HepG2 (cell line): ENCODE data around the gene TSPAN9. TPM values are rescaled to one million over a fixed set of nuclear protein-coding genes. Genes with fewer than 3 reads are reported as not detected.
A peak's percentile ranks its signal among the peaks of the same experiment; 100 is the strongest.

Experiments used
- AHR ChIP-seq: IDR thresholded peaks from 2 replicates; pipeline ENCODE4 v1.6.1; 2018; ENCODE audit warnings: missing genetic modification reagents, missing compliant biosample characterization
- BRCA1 ChIP-seq: sonication (generic); formaldehyde crosslinking; IDR thresholded peaks from 2 replicates; pipeline ENCODE4 v1.4.0; 2020; ENCODE audit warnings: missing genetic modification reagents
- CHCHD3 ChIP-seq: sonication (generic); formaldehyde crosslinking; IDR thresholded peaks from 2 replicates; pipeline ENCODE4 v1.8.0; 2022; ENCODE audit warnings: mild to moderate bottlenecking, missing genetic modification reagents, moderate library complexity
- ELK4 ChIP-seq: sonication (generic); formaldehyde crosslinking; IDR thresholded peaks from 2 replicates; pipeline ENCODE4 v1.9.0; 2021; ENCODE audit warnings: missing genetic modification reagents, borderline replicate concordance
- GABPB1 ChIP-seq: IDR thresholded peaks from 2 replicates; pipeline ENCODE4 v1.6.1; 2016; ENCODE audit warnings: mild to moderate bottlenecking, missing genetic modification reagents, moderate library complexity, missing compliant biosample characterization
- HMG20B ChIP-seq: conservative IDR thresholded peaks from 2 replicates; pipeline ENCODE4 v1.6.1; 2016; ENCODE audit warnings: missing genetic modification reagents, missing compliant biosample characterization
- JARID2 ChIP-seq: sonication (generic); formaldehyde crosslinking; IDR thresholded peaks from 2 replicates; pipeline ENCODE4 v1.8.1; 2023; ENCODE audit warnings: missing genetic modification reagents, inconsistent platforms; ENCODE audit not compliant: insufficient replicate concordance
- MYNN ChIP-seq: sonication (generic); formaldehyde crosslinking; IDR thresholded peaks from 2 replicates; pipeline ENCODE4 v1.4.0; 2020; ENCODE audit warnings: mild to moderate bottlenecking, low read depth, missing genetic modification reagents
- NAIF1 ChIP-seq: sonication (generic); formaldehyde crosslinking; IDR thresholded peaks from 2 replicates; pipeline ENCODE4 v1.5.0; 2020; ENCODE audit warnings: mild to moderate bottlenecking, missing genetic modification reagents, borderline replicate concordance
- NFATC3 ChIP-seq: sonication (generic); formaldehyde crosslinking; IDR thresholded peaks from 2 replicates; pipeline ENCODE4 v1.5.1; 2020; ENCODE audit warnings: mild to moderate bottlenecking, missing genetic modification reagents
- NFKB2 ChIP-seq: sonication (generic); formaldehyde crosslinking; IDR thresholded peaks from 2 replicates; pipeline ENCODE4 v1.4.0; 2020; ENCODE audit warnings: missing genetic modification reagents, borderline replicate concordance
- NR0B2 ChIP-seq: sonication (generic); formaldehyde crosslinking; IDR thresholded peaks from 2 replicates; pipeline ENCODE4 v1.4.0; 2020; ENCODE audit warnings: mild to moderate bottlenecking, missing genetic modification reagents
- RARA ChIP-seq: IDR thresholded peaks from 2 replicates; pipeline ENCODE4 v1.6.1; 2016; ENCODE audit warnings: missing genetic modification reagents, missing compliant biosample characterization
- RFX3 ChIP-seq: IDR thresholded peaks from 2 replicates; pipeline ENCODE4 v1.6.1; 2016; ENCODE audit warnings: missing biosample characterization, missing genetic modification reagents
- SMYD3 ChIP-seq: sonication (generic); formaldehyde crosslinking; IDR thresholded peaks from 2 replicates; pipeline ENCODE4 v1.8.1; 2023; ENCODE audit warnings: mild to moderate bottlenecking, missing genetic modification reagents
- TARDBP ChIP-seq: sonication (generic); formaldehyde crosslinking; IDR thresholded peaks from 2 replicates; pipeline ENCODE4 v1.8.0; 2022; ENCODE audit warnings: mild to moderate bottlenecking, missing genetic modification reagents
- TEAD2 ChIP-seq: sonication (generic); formaldehyde crosslinking; IDR thresholded peaks from 2 replicates; pipeline ENCODE4 v1.9.0; 2021; ENCODE audit warnings: missing genetic modification reagents
- ZFP62 ChIP-seq: sonication (generic); formaldehyde crosslinking; IDR thresholded peaks from 2 replicates; pipeline ENCODE4 v1.4.0; 2020; ENCODE audit warnings: missing genetic modification reagents
- ZNF329 ChIP-seq: sonication (generic); formaldehyde crosslinking; IDR thresholded peaks from 2 replicates; pipeline ENCODE4 v1.9.0; 2021; ENCODE audit warnings: low read depth, mild to moderate bottlenecking, missing genetic modification reagents
- ZNF451 ChIP-seq: sonication (generic); formaldehyde crosslinking; IDR thresholded peaks from 2 replicates; pipeline ENCODE4 v1.5.0; 2020; ENCODE audit warnings: mild to moderate bottlenecking, missing genetic modification reagents
- ZNF512 ChIP-seq: sonication (generic); formaldehyde crosslinking; IDR thresholded peaks from 2 replicates; pipeline ENCODE4 v1.4.0; 2020; ENCODE audit warnings: mild to moderate bottlenecking, missing genetic modification reagents
- ZNF543 ChIP-seq: sonication (generic); formaldehyde crosslinking; IDR thresholded peaks from 2 replicates; pipeline ENCODE4 v1.4.0; 2020; ENCODE audit warnings: mild to moderate bottlenecking, missing genetic modification reagents
- ZNF674 ChIP-seq: sonication (generic); formaldehyde crosslinking; IDR thresholded peaks from 2 replicates; pipeline ENCODE4 v1.5.0; 2020; ENCODE audit warnings: low read depth, mild to moderate bottlenecking, missing genetic modification reagents
- ZNF766 ChIP-seq: sonication (generic); formaldehyde crosslinking; IDR thresholded peaks from 2 replicates; pipeline ENCODE4 v1.5.0; 2020; ENCODE audit warnings: missing genetic modification reagents, borderline replicate concordance
- ZNF772 ChIP-seq: sonication (generic); formaldehyde crosslinking; IDR thresholded peaks from 2 replicates; pipeline ENCODE4 v1.5.0; 2020; ENCODE audit warnings: mild to moderate bottlenecking, missing genetic modification reagents
- ZNF800 ChIP-seq: sonication (generic); formaldehyde crosslinking; IDR thresholded peaks from 2 replicates; pipeline ENCODE4 v1.4.0; 2020; ENCODE audit warnings: missing genetic modification reagents
- ZSCAN21 ChIP-seq: sonication (generic); formaldehyde crosslinking; IDR thresholded peaks from 2 replicates; pipeline ENCODE4 v1.8.0; 2022; ENCODE audit warnings: mild to moderate bottlenecking, missing genetic modification reagents, moderate library complexity, borderline replicate concordance
- polyA plus RNA-seq, 8 experiments: library from polyadenylated mRNA; depleted of rRNA in 3 of 8; stranded (reverse) in 7 of 8; unstranded in 1 of 8; fragments of >200 nt; fragmentation: Illumina TruSeq in 4 of 8; extraction: Trizol in 4 of 8; gene quantifications; 2 replicates each; pipeline versions ENCODE4 v1.2.1 to v1.2.3, GENCODE V29; 2011 to 2016; ENCODE audit warnings: low read depth in 4 of 8, missing spikeins in 1 of 8, mixed read lengths in 1 of 8; ENCODE audit not compliant: insufficient read depth in 1 of 8
- total RNA-seq, 5 experiments: library from RNA; depleted of rRNA; stranded (reverse); fragments of >200 nt; fragmentation: Illumina TruSeq; extraction: Trizol; gene quantifications; 2 replicates each; pipeline ENCODE4 v1.2.3, GENCODE V29; 2016; ENCODE audit warnings: low read depth in 1 of 5

Gene TSPAN9
- total and polyA plus RNA-seq, 2 of the 13 experiments (the other 11 are each of a cell fraction or from before 2014, with no cell fraction given): 18.1 to 42.3 TPM

GRCh38 chr12:3335078-3335487 lies 257.9 kb downstream of the TSPAN9 start (continued):
- TF ChIP-seq NR0B2 (no peak), NAIF1 (CRISPR knock-in tag) (no peak), ZNF512 (CRISPR knock-in tag) (no peak), ZNF800 (CRISPR knock-in tag) (no peak), TARDBP (CRISPR knock-in tag) (peak; percentile 79; the same call in 1 of the 2 replicates), TEAD2 (CRISPR knock-in tag) (no peak), ZNF329 (CRISPR knock-in tag) (no peak), NFATC3 (CRISPR knock-in tag) (no peak), CHCHD3 (no peak), NFKB2 (CRISPR knock-in tag) (no peak), ZNF543 (CRISPR knock-in tag) (no peak), JARID2 (CRISPR knock-in tag) (no peak), HMG20B (CRISPR knock-in tag) (no peak), MYNN (CRISPR knock-in tag) (no peak), GABPB1 (CRISPR knock-in tag) (peak; percentile 62; the same call in 1 of the 2 replicates), ELK4 (CRISPR knock-in tag) (no peak), ZNF772 (no peak), RFX3 (CRISPR knock-in tag) (no peak), BRCA1 (CRISPR knock-in tag) (no peak), ZFP62 (no peak), RARA (CRISPR knock-in tag) (peak; percentile 96), ZNF674 (CRISPR knock-in tag) (no peak), ZNF766 (CRISPR knock-in tag) (no peak), ZNF451 (CRISPR knock-in tag) (no peak; the same call in 1 of the 2 replicates), AHR (CRISPR knock-in tag) (no peak; the same call in 1 of the 2 replicates), ZSCAN21 (CRISPR knock-in tag) (0 out of 2 replicates have a peak, but pooled peaks have one; percentile 64), SMYD3 (CRISPR knock-in tag) (no peak)
